ENCODE data around the gene HMMR. TPM values are rescaled to one million over a fixed set of nuclear protein-coding genes. Genes with fewer than 3 reads are reported as not detected.
A peak's percentile ranks its signal among the peaks of the same experiment; 100 is the strongest.

Gene HMMR
- total RNA-seq, 4 donors from 2014 or later, result 0.66 to 1.0 (median 0.84) TPM

GRCh38 chr5:163433271-163433670 is 27.2 kb upstream of the HMMR start:
- H3K4me3 ChIP-seq, result no peak overlapping the region

GRCh38 chr5:163434401-163434866 is 26.0 kb upstream of the HMMR start:
- peaks cover 0 to 27% (median 15%) of the 10 kb centered on the region in 4 donors for H3K4me1 ChIP-seq
- no peak for DNase-seq (ENCODE audit: low spot score in 2 of 2)
- 32 to 38% methylated on average over 3 of the region's 3 CpGs for WGBS, 2 donors
- H3K36me3 ChIP-seq, result no peaks in the 10 kb centered on the region
- H3K4me3 ChIP-seq, result no peak overlapping the region
- H3K27me3 ChIP-seq, result no peaks in the 10 kb centered on the region
- TF ChIP-seq POLR2A (IDR thresholded peaks at IDR 0.05) (no peak), EP300 (IDR thresholded peaks at IDR 0.05) (no peak), CTCF (IDR thresholded peaks at IDR 0.05) (no peak)
- no peak overlapping the region for H3K27ac ChIP-seq
- H3K9me3 ChIP-seq, result no peaks in the 10 kb centered on the region

More at GRCh38 chr5:163433271-163433670, 27.2 kb upstream of the HMMR start:
- H3K27ac ChIP-seq, result no peak overlapping the region
- no peak for DNase-seq (ENCODE audit: low spot score in 2 of 2)
- no peaks in the 10 kb centered on the region for H3K9me3 ChIP-seq
- TF ChIP-seq EP300 (IDR thresholded peaks at IDR 0.05) (no peak), CTCF (IDR thresholded peaks at IDR 0.05) (no peak), POLR2A (IDR thresholded peaks at IDR 0.05) (no peak)
- H3K36me3 ChIP-seq, result no peaks in the 10 kb centered on the region
- H3K4me1 ChIP-seq, result peaks cover 0 to 15% (median 4%) of the 10 kb centered on the region in 4 donors
- H3K27me3 ChIP-seq, result no peaks in the 10 kb centered on the region
- WGBS, 2 donors, result 51 to 58% methylated on average over 5 of the region's 5 CpGs

GRCh38 chr5:163436515-163436914 is 23.9 kb upstream of the HMMR start:
- peak overlapping the region; percentile 88 to 94 (median 94) for H3K27ac ChIP-seq
- TF ChIP-seq CTCF (IDR thresholded peaks at IDR 0.05) (no peak), EP300 (IDR thresholded peaks at IDR 0.05) (no peak), POLR2A (IDR thresholded peaks at IDR 0.05) (no peak)
- H3K4me3 ChIP-seq, result peak overlapping the region in 2 of 4 donors; percentile 94 to 98
- H3K27me3 ChIP-seq, result no peaks in the 10 kb centered on the region
- 72 to 77% methylated on average over 4 of the region's 4 CpGs for WGBS, 2 donors
- no peak for DNase-seq (ENCODE audit: low spot score in 2 of 2)
- H3K4me1 ChIP-seq, result peaks cover 0 to 42% (median 24%) of the 10 kb centered on the region in 4 donors
- peaks cover 0 to 6% (median 0%) of the 10 kb centered on the region in 3 donors for H3K36me3 ChIP-seq
- no peaks in the 10 kb centered on the region for H3K9me3 ChIP-seq

GRCh38 chr5:163437011-163437308 is 23.5 kb upstream of the HMMR start:
- Histone ChIP-seq H3K27ac (peak overlapping the region; percentile 88 to 94 (median 94)), H3K36me3 (peaks cover 0 to 10% (median under 1%) of the 10 kb centered on the region in 3 donors), H3K27me3 (no peaks in the 10 kb centered on the region), H3K4me1 (peaks cover 0 to 44% (median 24%) of the 10 kb centered on the region in 4 donors), H3K9me3 (no peaks in the 10 kb centered on the region), H3K4me3 (peak overlapping the region; percentile 74 to 98 (median 96))
- no peak for TF ChIP-seq CTCF (IDR thresholded peaks at IDR 0.05)
- TF ChIP-seq POLR2A (IDR thresholded peaks at IDR 0.05), result no peak
- no peak for DNase-seq (ENCODE audit: low spot score in 2 of 2)
- 2 to 3% methylated on average over 6 of the region's 6 CpGs for WGBS, 2 donors

GRCh38 chr5:163437309-163438182 is 22.9 kb upstream of the HMMR start, which contains the start of gene CCNG1:
Gene CCNG1, plus strand, starts transcription at chr5:163437595. Its CDS starts 1,662 bp downstream, at chr5:163439257.
- Histone ChIP-seq H3K27ac (peak within 1 kb of the TSS; percentile 88 to 94 (median 94)), H3K36me3 (peaks cover 0 to 16% (median 5%) of the 10 kb centered on the region in 3 donors), H3K9me3 (no peaks in the 10 kb centered on the region), H3K27me3 (no peaks in the 10 kb centered on the region), H3K4me3 (peak within 1 kb of the TSS; percentile 74 to 98 (median 96)), H3K4me1 (peaks cover 0 to 44% (median 24%) of the 10 kb centered on the region in 4 donors)
- TF ChIP-seq POLR2A (IDR thresholded peaks at IDR 0.05) (peak; percentile 48 to 75), CTCF (IDR thresholded peaks at IDR 0.05) (no peak), EP300 (IDR thresholded peaks at IDR 0.05) (peak; percentile 70 to 86)
- peak; percentile 91 to 94 for DNase-seq (ENCODE audit: low spot score in 2 of 2)
- 0 to 1% methylated on average over 28 to 49 of the region's 51 CpGs for WGBS, 2 donors

Data from tibial nerve (tissue), 4 donors.